Activated CD8-positive, alpha-beta T cell treated with anti-CD3 and anti-CD28 coated beads for 36 hours (primary cell): ENCODE measurements around the gene ADGRA1. TPM values are rescaled to one million over a fixed set of nuclear protein-coding genes. Genes with fewer than 3 reads are reported as not detected.

Experiments used
- ATAC-seq: fragments of 200-7000 bp; cut with Tn5 transposase; one replicate; pipeline ENCODE4 v1.10.0; 2021; ENCODE audit warnings: mild to moderate bottlenecking, moderate library complexity
- CTCF ChIA-PET: fragments of 350-600 bp; sonication (Branson Sonifier 250); formaldehyde crosslinking; loops from one replicate; lab custom pipeline; 2021; ENCODE audit warnings: antibody characterized with exemption; lab: Charles Lee
- POLR2A ChIA-PET: fragments of 350-600 bp; sonication (Branson Sonifier 250); formaldehyde crosslinking; loops from one replicate; lab custom pipeline; 2021; ENCODE audit warnings: antibody characterized with exemption; lab: Charles Lee
- DNase-seq: peaks from one replicate; pipeline ENCODE4 v3.0.0-alpha.2; 2020
- H3K27ac Mint-ChIP-seq: one replicate; pipeline ENCODE4 v1.8.0; 2021; ENCODE audit warnings: mild to moderate bottlenecking, mixed read lengths
- H3K27me3 Mint-ChIP-seq: one replicate; pipeline ENCODE4 v1.8.0; 2021; ENCODE audit warnings: mixed read lengths
- H3K36me3 Mint-ChIP-seq: one replicate; pipeline ENCODE4 v1.8.0; 2021; ENCODE audit warnings: low read depth, mixed read lengths
- H3K4me1 Mint-ChIP-seq: one replicate; pipeline ENCODE4 v1.8.0; 2021; ENCODE audit warnings: low read depth, mixed read lengths
- H3K4me3 Mint-ChIP-seq: one replicate; pipeline ENCODE4 v1.8.0; 2021; ENCODE audit warnings: mild to moderate bottlenecking, moderate library complexity, mixed read lengths
- H3K9me3 Mint-ChIP-seq: one replicate; pipeline ENCODE4 v1.8.0; 2021; ENCODE audit warnings: mixed read lengths
- intact Hi-C: fragments of 100-400 bp; cut with micrococcal nuclease; formaldehyde crosslinking; loops from one replicate; pipeline ENCODE4 v1.10.0; 2022
- total RNA-seq, 2 experiments: library from RNA; stranded (reverse); gene quantifications; one replicate each; pipeline ENCODE4 v1.2.3, GENCODE V29; 2021
- TF ChIP-seq, protein P1 (sequence below): fragments of 200-600 bp; IDR thresholded peaks from one replicate; pipeline ENCODE4 v1.8.0; 2022; ENCODE audit warnings: antibody characterized with exemption, mild to moderate bottlenecking

ADGRA1 gene
- total RNA-seq, 2 experiments from 2014 or later, result not detected

DNA sequence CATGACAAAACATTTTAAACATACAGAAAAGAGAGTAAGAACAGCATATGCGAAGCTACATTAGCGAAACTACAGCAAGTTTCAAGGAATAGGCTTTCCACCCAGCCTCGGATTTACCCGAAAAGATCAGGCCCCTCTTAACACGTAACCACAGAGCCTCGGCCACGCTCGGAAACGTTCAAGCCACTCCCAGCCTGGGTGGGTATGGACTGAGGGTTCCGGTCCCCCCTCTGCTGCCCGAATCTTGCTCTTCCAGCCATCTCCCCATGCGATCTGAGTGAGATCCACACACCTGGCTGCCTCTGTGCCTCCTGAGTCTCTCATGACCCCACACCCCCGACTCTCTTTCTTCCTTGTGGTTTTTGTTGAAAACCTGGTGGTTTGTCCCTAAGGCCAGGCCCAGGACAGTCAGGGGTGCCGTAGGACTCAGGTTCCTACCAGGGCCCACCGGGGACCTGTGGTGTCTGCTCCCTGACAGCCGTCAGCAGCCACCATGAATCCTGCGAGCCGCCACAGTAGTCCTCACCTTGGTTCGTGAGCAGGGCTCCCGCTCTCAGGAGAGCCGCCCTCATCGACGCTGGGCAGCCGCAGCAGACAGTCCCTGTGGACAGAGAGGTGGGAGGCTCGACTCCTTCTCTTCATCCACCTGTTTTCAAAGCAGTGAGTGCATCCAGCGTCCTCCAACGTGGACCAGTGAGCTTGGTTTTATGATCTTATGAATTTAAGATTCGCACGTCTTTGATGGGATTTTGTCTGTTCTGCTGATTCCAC, 90.8 kb downstream of the ADGRA1 start:
- Mint-ChIP-seq H3K36me3 (no peaks in the 10 kb centered on the region), H3K27me3 (peaks cover 2% of the 10 kb centered on the region), H3K4me1 (no peaks in the 10 kb centered on the region), H3K27ac (no peak overlapping the region), H3K9me3 (peaks cover 11% of the 10 kb centered on the region), H3K4me3 (no peak overlapping the region)
- ATAC-seq (no peak), DNase-seq (no peak)
- intact Hi-C loops, result no loop called here
- TF ChIP-seq, protein P1, sequence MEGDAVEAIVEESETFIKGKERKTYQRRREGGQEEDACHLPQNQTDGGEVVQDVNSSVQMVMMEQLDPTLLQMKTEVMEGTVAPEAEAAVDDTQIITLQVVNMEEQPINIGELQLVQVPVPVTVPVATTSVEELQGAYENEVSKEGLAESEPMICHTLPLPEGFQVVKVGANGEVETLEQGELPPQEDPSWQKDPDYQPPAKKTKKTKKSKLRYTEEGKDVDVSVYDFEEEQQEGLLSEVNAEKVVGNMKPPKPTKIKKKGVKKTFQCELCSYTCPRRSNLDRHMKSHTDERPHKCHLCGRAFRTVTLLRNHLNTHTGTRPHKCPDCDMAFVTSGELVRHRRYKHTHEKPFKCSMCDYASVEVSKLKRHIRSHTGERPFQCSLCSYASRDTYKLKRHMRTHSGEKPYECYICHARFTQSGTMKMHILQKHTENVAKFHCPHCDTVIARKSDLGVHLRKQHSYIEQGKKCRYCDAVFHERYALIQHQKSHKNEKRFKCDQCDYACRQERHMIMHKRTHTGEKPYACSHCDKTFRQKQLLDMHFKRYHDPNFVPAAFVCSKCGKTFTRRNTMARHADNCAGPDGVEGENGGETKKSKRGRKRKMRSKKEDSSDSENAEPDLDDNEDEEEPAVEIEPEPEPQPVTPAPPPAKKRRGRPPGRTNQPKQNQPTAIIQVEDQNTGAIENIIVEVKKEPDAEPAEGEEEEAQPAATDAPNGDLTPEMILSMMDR, result no peak
- ChIA-PET CTCF (no interaction called here), POLR2A (no interaction called here)

DNA sequence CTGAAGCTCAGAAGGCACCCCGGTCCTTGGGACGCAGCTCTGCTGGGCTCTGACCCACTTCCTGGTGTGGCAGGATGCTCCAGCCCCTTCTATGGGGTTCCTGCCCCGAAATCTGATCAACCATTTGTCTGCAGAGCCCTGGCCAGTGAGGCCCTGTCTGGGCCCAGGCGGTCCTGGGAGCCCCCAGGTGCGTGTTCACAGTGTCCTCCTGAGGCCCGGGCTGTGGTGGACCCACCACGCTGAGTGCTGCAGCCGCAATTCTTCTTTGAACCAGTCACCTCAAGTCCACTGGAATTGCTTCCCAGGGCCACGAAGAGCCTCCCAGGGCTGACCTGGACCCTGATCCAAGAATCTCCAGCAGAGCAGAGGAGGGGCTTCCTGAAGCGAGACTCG, 91.4 kb downstream of the ADGRA1 start:
- Mint-ChIP-seq H3K27me3 (peaks cover 2% of the 10 kb centered on the region), H3K27ac (no peak overlapping the region), H3K9me3 (peaks cover 11% of the 10 kb centered on the region), H3K4me1 (no peaks in the 10 kb centered on the region), H3K36me3 (no peaks in the 10 kb centered on the region), H3K4me3 (no peak overlapping the region)
- intact Hi-C loops, result no loop called here
- POLR2A ChIA-PET, result no interaction called here
- ATAC-seq (no peak), DNase-seq (no peak)
- TF ChIP-seq, protein P1, result no peak
- CTCF ChIA-PET, result no interaction called here

- CTCF ChIA-PET, result no interaction called here
- no peaks in the 10 kb centered on the region for H3K36me3 Mint-ChIP-seq
- intact Hi-C loops, result no loop called here
- TF ChIP-seq, protein P1, result no peak
- H3K27ac Mint-ChIP-seq, result no peak overlapping the region
- POLR2A ChIA-PET, result no interaction called here
- ATAC-seq (no peak), DNase-seq (no peak)
- H3K4me1 Mint-ChIP-seq, result no peaks in the 10 kb centered on the region
- no peaks in the 10 kb centered on the region for H3K27me3 Mint-ChIP-seq
- no peak overlapping the region for H3K4me3 Mint-ChIP-seq
- H3K9me3 Mint-ChIP-seq, result peaks cover 11% of the 10 kb centered on the region
These were observed 91.9 kb downstream of the ADGRA1 start for GRCh38 chr10:133179651-133180050.

DNA sequence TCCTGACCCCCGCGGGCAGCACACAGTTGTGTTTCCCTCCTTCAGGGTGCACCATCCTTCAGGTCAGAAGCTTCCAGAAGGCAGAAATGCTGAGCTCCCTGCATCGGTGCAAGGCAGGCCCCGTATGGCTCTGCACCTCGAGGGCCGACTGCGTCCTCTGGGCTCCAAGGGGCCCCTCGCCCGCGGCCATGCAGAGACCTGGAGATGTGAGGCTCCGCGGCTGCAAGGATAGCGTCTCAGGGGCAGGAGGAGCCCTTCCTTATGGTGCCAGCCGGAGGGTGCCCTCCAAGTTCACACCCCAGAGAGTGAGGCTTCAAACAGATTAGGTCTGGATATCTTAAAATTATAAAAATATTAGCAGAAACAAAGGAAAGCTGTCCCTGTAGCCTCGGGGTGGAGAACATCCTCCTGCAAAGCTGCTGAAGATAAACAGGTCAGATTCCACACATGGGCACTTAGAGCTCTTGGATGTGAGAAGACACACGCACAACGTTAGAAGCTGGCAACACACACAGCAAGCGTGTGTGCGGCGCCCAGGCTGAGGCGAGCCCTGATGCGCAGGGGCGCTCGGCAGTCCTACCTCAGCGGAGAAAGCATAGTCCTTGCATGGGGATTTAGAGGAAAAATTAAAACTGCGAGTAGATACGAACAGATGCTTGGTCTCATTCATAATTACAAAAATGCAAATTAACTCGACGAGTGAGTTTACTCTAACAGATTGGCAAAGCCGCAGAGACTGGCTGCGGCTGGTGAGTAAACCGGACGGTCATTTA, 92.7 kb downstream of the ADGRA1 start:
- no peak overlapping the region for H3K4me3 Mint-ChIP-seq
- no peaks in the 10 kb centered on the region for H3K36me3 Mint-ChIP-seq
- peaks cover 11% of the 10 kb centered on the region for H3K9me3 Mint-ChIP-seq
- TF ChIP-seq, protein P1, result no peak
- CTCF ChIA-PET, result no interaction called here
- POLR2A ChIA-PET, result no interaction called here
- no peaks in the 10 kb centered on the region for H3K4me1 Mint-ChIP-seq
- no peaks in the 10 kb centered on the region for H3K27me3 Mint-ChIP-seq
- ATAC-seq, result no peak
- DNase-seq, result no peak
- intact Hi-C loops, result no loop called here
- H3K27ac Mint-ChIP-seq, result no peak overlapping the region
